HepG2 (cell line): ENCODE results near the gene EMC10. TPM values are rescaled to one million over a fixed set of nuclear protein-coding genes. Genes with fewer than 3 reads are reported as not detected.

Experiments
- ATAC-seq: fragments of 200-7000 bp; cut with Tn5 transposase; 3 replicates; pipeline ENCODE4 v1.9.1; 2020; ENCODE audit warnings: mild to moderate bottlenecking, moderate library complexity
- BruUV-seq: library from RNA; stranded (reverse); fragments of 400-500 nt; replicated peaks from 2 replicates; lab custom pipeline; 2021; lab: Mats Ljungman, UMichigan
- CTCF ChIA-PET: fragments of 300-600 bp; formaldehyde crosslinking; extraction: SDS; loops from one replicate; lab custom pipeline; 2021; ENCODE audit warnings: low total read pairs, inconsistent platforms, low intra/inter-chr PET ratio; lab: Yijun Ruan, JAX
- POLR2A ChIA-PET: fragments of 350-600 bp; sonication (Branson Sonifier 250); formaldehyde crosslinking; loops from one replicate; lab custom pipeline; 2020; ENCODE audit warnings: antibody characterized with exemption, inconsistent platforms; lab: Yijun Ruan, JAX
- DNase-seq: peaks from one replicate; pipeline ENCODE4 v3.0.0-alpha.2; 2015; ENCODE audit warnings: low spot score
- FAIRE-seq: peaks from 3 replicates; lab custom pipeline; 2011; peaks lifted over from hg19 to GRCh38; lab: Jason Lieb, UNC
- H2AFZ ChIP-seq: one replicate; pipeline ENCODE4 v1.6.1; 2011; ENCODE audit warnings: low read length, inconsistent platforms
- H3K27ac ChIP-seq: fragments of 300-600 bp; 3 replicates; pipeline ENCODE4 v1.8.0; 2011; ENCODE audit warnings: mixed run types, mild to moderate bottlenecking, mixed read lengths, low read length, inconsistent platforms; ENCODE audit not compliant: insufficient read depth; ENCODE audit errors: extremely low read length
- H3K27me3 ChIP-seq, 2 experiments: fragments of 200-600 bp in 1 of 2; 2 replicates in 1 of 2; 3 replicates in 1 of 2; pipeline versions ENCODE4 v1.6.0 to v1.8.0; 2011; ENCODE audit warnings: low read length in 2 of 2, mild to moderate bottlenecking in 2 of 2, moderate library complexity in 2 of 2, inconsistent platforms in 1 of 2; ENCODE audit not compliant: insufficient read depth in 2 of 2, control insufficient read depth in 1 of 2
- H3K36me3 ChIP-seq, 2 experiments: fragments of 200-600 bp in 1 of 2; replicated peaks in 1 of 2; 2 replicates in 1 of 2; 3 replicates in 1 of 2; pipeline versions ENCODE4 v1.5.1 to v1.8.0; 2011; ENCODE audit warnings: low read length in 2 of 2, inconsistent platforms in 1 of 2; ENCODE audit not compliant: insufficient read depth in 2 of 2, control insufficient read depth in 1 of 2
- H3K4me1 ChIP-seq: 2 replicates; pipeline ENCODE4 v1.5.1; 2012; ENCODE audit warnings: low read length, inconsistent platforms; ENCODE audit not compliant: insufficient read depth
- H3K4me2 ChIP-seq: 2 replicates; pipeline ENCODE4 v1.6.0; 2011; ENCODE audit warnings: low read depth, low read length, inconsistent platforms
- H3K4me3 ChIP-seq, 3 experiments: fragments of 200-600 bp in 1 of 3; sonication (generic), shearing (Covaris generic) in 1 of 3; replicated peaks in 1 of 3; 2 replicates each; pipeline ENCODE4 v1.5.1; 2011 to 2016; ENCODE audit warnings: low read length in 3 of 3, inconsistent platforms in 2 of 3, low read depth in 2 of 3, mild to moderate bottlenecking in 2 of 3, control low read depth in 1 of 3, mixed read lengths in 1 of 3; ENCODE audit not compliant: insufficient read depth in 1 of 3
- H3K79me2 ChIP-seq: one replicate; pipeline ENCODE4 v1.6.1; 2011; ENCODE audit warnings: low read length, inconsistent platforms; ENCODE audit not compliant: insufficient read depth
- H3K9ac ChIP-seq: 2 replicates; pipeline ENCODE4 v1.6.0; 2011; ENCODE audit warnings: mild to moderate bottlenecking, low read depth, low read length, inconsistent platforms; ENCODE audit not compliant: insufficient read depth
- H3K9me3 ChIP-seq: 2 replicates; pipeline ENCODE4 v1.5.1; 2012; ENCODE audit warnings: mild to moderate bottlenecking, low read length
- H4K20me1 ChIP-seq: 2 replicates; pipeline ENCODE4 v1.6.0; 2011; ENCODE audit warnings: inconsistent platforms, mild to moderate bottlenecking, low read length, moderate library complexity; ENCODE audit not compliant: insufficient read depth
- ETV5 ChIP-seq: IDR thresholded peaks from 2 replicates; pipeline ENCODE4 v1.6.1; 2018; ENCODE audit warnings: missing biosample characterization, missing genetic modification reagents, inconsistent platforms, borderline replicate concordance
- FOXA3 ChIP-seq: IDR thresholded peaks from 2 replicates; pipeline ENCODE4 v1.6.1; 2016; ENCODE audit warnings: missing genetic modification reagents, missing compliant biosample characterization
- GABPB1 ChIP-seq: IDR thresholded peaks from 2 replicates; pipeline ENCODE4 v1.6.1; 2016; ENCODE audit warnings: mild to moderate bottlenecking, missing genetic modification reagents, moderate library complexity, missing compliant biosample characterization
- GATAD2A ChIP-seq: IDR thresholded peaks from 2 replicates; pipeline ENCODE4 v1.6.1; 2016
- HES4 ChIP-seq: sonication (generic); formaldehyde crosslinking; IDR thresholded peaks from 2 replicates; pipeline ENCODE4 v1.9.0; 2021; ENCODE audit warnings: mild to moderate bottlenecking, missing genetic modification reagents, borderline replicate concordance
- SOX13 ChIP-seq, 3 experiments: fragments of 450-650 bp in 1 of 3; sonication (generic) in 1 of 3; formaldehyde crosslinking in 1 of 3; IDR thresholded peaks in 2 of 3; conservative IDR thresholded peaks in 1 of 3; 2 replicates each; pipeline versions ENCODE4 v1.5.0 to v1.6.1; 2016 to 2020; ENCODE audit warnings: antibody characterized with exemption in 1 of 3, mild to moderate bottlenecking in 1 of 3, missing compliant biosample characterization in 1 of 3, missing genetic modification reagents in 1 of 3, moderate library complexity in 1 of 3
- SP1 ChIP-seq, 2 experiments: fragments of 450-650 bp in 1 of 2; sonication (generic) in 1 of 2; formaldehyde crosslinking in 1 of 2; IDR thresholded peaks; 2 replicates each; pipeline versions ENCODE4 v1.4.0 to v1.6.1; 2016 to 2020; ENCODE audit warnings: missing genetic modification reagents in 1 of 2
- TEAD3 ChIP-seq: optimal IDR thresholded peaks from 2 replicates; pipeline ENCODE3; 2016; ENCODE audit warnings: borderline replicate concordance
- TFAP4 ChIP-seq: sonication (generic); IDR thresholded peaks from 2 replicates; pipeline ENCODE4 v1.6.1; 2016; ENCODE audit warnings: low read depth, borderline replicate concordance
- ZNF230 ChIP-seq: sonication (generic); formaldehyde crosslinking; IDR thresholded peaks from 2 replicates; pipeline ENCODE4 v1.4.0; 2020; ENCODE audit warnings: mild to moderate bottlenecking, missing genetic modification reagents
- ZNF850 ChIP-seq: sonication (generic); formaldehyde crosslinking; conservative IDR thresholded peaks from 2 replicates; pipeline ENCODE4 v1.9.0; 2021; ENCODE audit warnings: mild to moderate bottlenecking, missing genetic modification reagents
- WGBS: methylation state at CpG from one replicate; pipeline ENCODE4 v1.1.6; 2017; ENCODE audit warnings: low lambda C conversion rate; 5-methylcytosine and 5-hydroxymethylcytosine counted together
- in situ Hi-C: cut with HindIII; loops from 2 replicates; pipeline ENCODE4 v1.10.0; 2017; ENCODE audit warnings: low pct_unique_long_range_greater_than_20kb; ENCODE audit not compliant: extremely low pct_ligation_motif_present
- intact Hi-C: fragments of 100-400 bp; cut with micrococcal nuclease; formaldehyde crosslinking; loops from one replicate; pipeline ENCODE4 v1.10.0; 2022; ENCODE audit not compliant: unreplicated experiment
- polyA plus RNA-seq, 8 experiments: library from polyadenylated mRNA; depleted of rRNA in 3 of 8; stranded (reverse) in 7 of 8; unstranded in 1 of 8; fragments of >200 nt; fragmentation: Illumina TruSeq in 4 of 8; extraction: Trizol in 4 of 8; gene quantifications; 2 replicates each; pipeline versions ENCODE4 v1.2.1 to v1.2.3, GENCODE V29; 2011 to 2016; ENCODE audit warnings: low read depth in 4 of 8, missing spikeins in 1 of 8, mixed read lengths in 1 of 8; ENCODE audit not compliant: insufficient read depth in 1 of 8
- total RNA-seq, 5 experiments: library from RNA; depleted of rRNA; stranded (reverse); fragments of >200 nt; fragmentation: Illumina TruSeq; extraction: Trizol; gene quantifications; 2 replicates each; pipeline ENCODE4 v1.2.3, GENCODE V29; 2016; ENCODE audit warnings: low read depth in 1 of 5
- TF ChIP-seq, protein P1 (sequence below): IDR thresholded peaks from 2 replicates; pipeline ENCODE4 v1.6.1; 2016; ENCODE audit warnings: mild to moderate bottlenecking, missing biosample characterization, missing genetic modification reagents

The EMC10 gene
- total and polyA plus RNA-seq, 2 of the 13 experiments (the other 11 are each of a cell fraction or from before 2014, with no cell fraction given), result not detected

- intact Hi-C loops, result no loop called here
- TF ChIP-seq ZNF230 (CRISPR knock-in tag) (no peak), HES4 (no peak)
- TF ChIP-seq, all 625 proteins: peak for 0
- H3K27ac ChIP-seq, result no peak overlapping the region
- no peak overlapping the region for H3K4me3 ChIP-seq
- 57% methylated on average over 14 of the region's 17 CpGs for WGBS
- no peaks in the 10 kb centered on the region for H3K9me3 ChIP-seq
- no peak overlapping the region for H3K4me2 ChIP-seq
- no peaks in the 10 kb centered on the region for H3K79me2 ChIP-seq
- no peaks in the 10 kb centered on the region for H3K36me3 ChIP-seq
- H3K4me1 ChIP-seq, result no peaks in the 10 kb centered on the region
- no peaks in the 10 kb centered on the region for H4K20me1 ChIP-seq
- ATAC-seq (no peak), DNase-seq (no peak), FAIRE-seq (no peak)
- ChIA-PET CTCF (interaction anchor here (1.8 to 2.4 kb wide), 2 partner anchors 17 to 110 kb away, joined by 9 to 71 read pairs; partner anchors contain the start of gene NAPSA), POLR2A (no interaction called here)
- peaks cover 4% of the 10 kb centered on the region in 2 experiments; a peak in 3 of 5 replicates for H3K27me3 ChIP-seq
- H3K9ac ChIP-seq, result no peak overlapping the region
- no peak overlapping the region for H2AFZ ChIP-seq
- in situ Hi-C loops, result no loop called here
- no TSS peak for BruUV-seq
These were observed 1.6 kb downstream of the EMC10 start for GRCh38 chr19:50477751-50478515.

DNA sequence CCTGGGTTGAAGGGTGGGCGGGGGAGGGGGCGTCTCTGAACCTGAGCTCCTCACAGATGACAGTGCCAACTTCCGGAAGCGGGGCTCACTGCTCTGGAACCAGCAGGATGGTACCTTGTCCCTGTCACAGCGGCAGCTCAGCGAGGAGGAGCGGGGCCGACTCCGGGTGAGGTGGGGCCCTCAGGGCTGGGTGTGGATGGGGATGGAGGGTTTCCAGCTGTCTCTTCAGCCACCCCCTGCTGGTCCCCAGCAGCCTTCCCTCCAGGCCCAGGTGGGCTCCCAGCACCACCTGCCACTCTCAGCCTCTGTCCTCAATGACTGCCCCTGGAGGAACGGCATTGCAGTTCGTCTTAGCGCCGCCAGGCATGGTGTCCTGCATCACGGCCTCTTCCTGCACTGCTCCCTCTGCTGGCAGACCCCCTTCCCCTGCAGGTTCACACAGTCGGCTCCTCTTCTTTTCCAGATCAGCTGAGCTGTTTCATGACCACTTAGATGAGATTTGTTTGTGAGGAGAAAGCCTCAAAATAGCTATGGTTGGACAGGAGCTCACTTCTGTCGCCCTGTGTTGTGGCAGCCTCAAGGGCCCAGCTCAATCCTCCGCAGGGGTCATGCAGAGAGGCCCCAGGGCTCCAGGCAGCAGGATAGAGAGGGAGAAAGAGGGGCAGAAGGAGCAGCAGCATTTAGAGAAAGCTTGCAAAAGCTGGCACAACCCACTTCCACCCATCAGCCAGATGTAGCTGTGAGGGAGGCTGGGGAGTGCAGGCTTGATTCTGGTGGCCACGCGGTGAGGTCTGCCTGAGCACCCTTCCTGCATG is 2.8 kb downstream of the EMC10 start:
- POLR2A ChIA-PET, result interaction anchor here (1.4 kb wide), 1 partner anchor 110 kb away, joined by 3 read pairs; no protein-coding TSS in a partner anchor
- 0 out of 2 replicates have a peak, but pooled peaks have one; percentile 28 for TF ChIP-seq GATAD2A
- TF ChIP-seq, protein P1, sequence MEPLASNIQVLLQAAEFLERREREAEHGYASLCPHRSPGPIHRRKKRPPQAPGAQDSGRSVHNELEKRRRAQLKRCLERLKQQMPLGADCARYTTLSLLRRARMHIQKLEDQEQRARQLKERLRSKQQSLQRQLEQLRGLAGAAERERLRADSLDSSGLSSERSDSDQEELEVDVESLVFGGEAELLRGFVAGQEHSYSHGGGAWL (CRISPR knock-in tag), result 0 out of 2 replicates have a peak, but pooled peaks have one; percentile 25
- TF ChIP-seq SP1 (IDR thresholded peaks at IDR 0.05), result no peak
- TF ChIP-seq SP1 (CRISPR knock-in tag; IDR thresholded peaks at IDR 0.05), result 0 out of 2 replicates have a peak, but pooled peaks have one; percentile 19
- no peak for TF ChIP-seq SOX13 (IDR thresholded peaks at IDR 0.05)
- 0 out of 4 replicates have a peak, but pooled peaks of 1 of the 2 experiments have one; percentile 6 for TF ChIP-seq SOX13 (CRISPR knock-in tag; conservative IDR thresholded peaks at IDR 0.05 in 1 of 2, IDR thresholded peaks at IDR 0.05 in 1 of 2)
- no peak for TF ChIP-seq ZNF850 (CRISPR knock-in tag)
- peak; percentile 39; the same call in 1 of the 2 replicates for TF ChIP-seq GABPB1
- peak; percentile 27; the same call in 1 of the 2 replicates for TF ChIP-seq FOXA3 (CRISPR knock-in tag)
- peak; percentile 47; the same call in 1 of the 2 replicates for TF ChIP-seq TFAP4
- TF ChIP-seq TEAD3 (CRISPR knock-in tag), result peak; percentile 64
- TF ChIP-seq ETV5 (CRISPR knock-in tag), result peak; percentile 51; the same call in 1 of the 2 replicates

More for the DNA sequence above, 2.8 kb downstream of the EMC10 start:
- FAIRE-seq (peak; percentile 83), ATAC-seq (peak; percentile 93), DNase-seq (peak; percentile 81)
- in situ Hi-C loops (no loop called here), intact Hi-C loops (loop anchor here (1.0 kb wide), 2 partner anchors 111 to 122 kb away; no protein-coding TSS in a partner anchor)
- H3K9ac ChIP-seq, result no peak overlapping the region
- H4K20me1 ChIP-seq, result no peaks in the 10 kb centered on the region
- no peak overlapping the region for H3K27ac ChIP-seq
- H3K9me3 ChIP-seq, result no peaks in the 10 kb centered on the region
- no peak overlapping the region for H3K4me2 ChIP-seq
- H3K36me3 ChIP-seq, result no peaks in the 10 kb centered on the region
- H3K27me3 ChIP-seq, result peaks cover 4 to 8% of the 10 kb centered on the region in 2 experiments; a peak in 3 of 5 replicates
- H3K4me3 ChIP-seq, result no peak overlapping the region
- CTCF ChIA-PET, result interaction anchor here (1.2 to 2.4 kb wide), 4 partner anchors 15 to 122 kb away, joined by 5 to 71 read pairs (median 15); partner anchors contain the start of gene NAPSA
- H3K4me1 ChIP-seq, result no peaks in the 10 kb centered on the region
- 17% methylated on average over 6 of the region's 19 CpGs for WGBS
- no peak overlapping the region for H2AFZ ChIP-seq
- no TSS peak for BruUV-seq
- no peaks in the 10 kb centered on the region for H3K79me2 ChIP-seq
